GM04503 (cell line): ENCODE measurements around the gene GMPPA.

Experiments
- DNase-seq: peaks from one replicate; pipeline ENCODE4 v3.0.0-alpha.2; 2012; ENCODE audit warnings: low read depth

Gene GMPPA

GRCh38 chr2:219539926-219540678, 41.4 kb downstream of the GMPPA start:
- DNase-seq, result no peak

DNA sequence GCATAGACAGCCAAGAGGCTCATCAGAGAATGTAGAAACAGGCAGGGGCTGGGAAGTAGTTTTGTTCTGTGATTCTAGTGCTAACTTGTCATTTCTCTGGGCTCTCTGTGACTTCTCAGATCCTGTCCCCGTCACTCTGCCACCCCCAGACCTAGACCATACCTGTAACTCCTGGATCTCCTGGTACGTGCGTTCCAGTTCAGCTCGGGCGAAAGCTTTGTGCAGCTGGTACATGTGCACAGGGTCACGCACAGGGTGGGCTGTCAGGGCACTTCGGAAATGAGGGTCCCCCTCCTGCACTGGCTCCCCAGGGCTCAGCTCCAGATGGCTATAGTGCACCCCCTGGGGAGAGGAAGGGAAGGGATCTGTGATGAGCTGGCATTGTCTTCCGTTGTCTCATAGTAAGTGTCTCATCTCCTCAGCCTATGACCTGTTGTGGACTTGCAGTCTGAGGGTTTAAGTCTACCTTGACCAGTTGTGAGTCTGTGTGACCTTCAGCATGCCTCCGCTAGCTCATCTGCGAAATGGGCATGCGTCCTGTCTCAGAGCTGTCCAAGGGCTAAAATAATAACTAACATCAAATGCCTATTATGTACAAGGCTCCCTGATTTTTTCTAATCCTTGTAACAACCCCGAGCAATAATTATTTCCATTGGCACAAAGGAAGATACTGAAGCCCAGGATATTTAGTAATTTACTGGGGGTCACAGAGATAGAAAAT, 42.3 kb downstream of the GMPPA start:
- no peak for DNase-seq

DNA sequence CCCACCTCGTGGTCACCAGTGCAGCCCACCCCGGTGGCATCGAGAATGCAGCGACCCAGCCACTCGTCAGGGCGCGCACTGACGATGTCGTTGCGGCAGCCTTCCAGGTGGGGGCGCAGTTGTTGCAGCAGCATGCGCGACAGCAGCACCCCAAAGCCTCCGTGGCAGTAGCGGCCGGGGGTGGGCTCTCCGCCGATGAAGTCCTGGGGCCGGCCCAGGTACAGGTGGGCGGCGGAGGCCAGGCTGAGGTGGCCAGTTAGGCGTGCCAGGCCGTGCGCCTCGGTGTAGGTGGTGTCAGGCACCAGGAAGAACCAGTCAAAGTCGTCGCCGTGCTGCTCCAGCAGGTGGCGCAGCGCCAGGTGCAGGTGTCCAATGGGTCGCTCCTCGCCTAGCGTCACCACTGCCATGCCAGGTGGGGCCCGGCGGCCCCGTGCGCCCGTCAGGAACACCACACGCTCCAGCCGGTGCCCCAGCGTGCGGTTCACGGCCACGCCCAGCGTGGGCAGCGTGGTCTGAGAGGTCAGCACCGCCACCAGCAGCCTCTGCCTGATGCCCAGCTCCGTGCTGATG, 43.0 kb downstream of the GMPPA start:
- DNase-seq, result no peak

DNA sequence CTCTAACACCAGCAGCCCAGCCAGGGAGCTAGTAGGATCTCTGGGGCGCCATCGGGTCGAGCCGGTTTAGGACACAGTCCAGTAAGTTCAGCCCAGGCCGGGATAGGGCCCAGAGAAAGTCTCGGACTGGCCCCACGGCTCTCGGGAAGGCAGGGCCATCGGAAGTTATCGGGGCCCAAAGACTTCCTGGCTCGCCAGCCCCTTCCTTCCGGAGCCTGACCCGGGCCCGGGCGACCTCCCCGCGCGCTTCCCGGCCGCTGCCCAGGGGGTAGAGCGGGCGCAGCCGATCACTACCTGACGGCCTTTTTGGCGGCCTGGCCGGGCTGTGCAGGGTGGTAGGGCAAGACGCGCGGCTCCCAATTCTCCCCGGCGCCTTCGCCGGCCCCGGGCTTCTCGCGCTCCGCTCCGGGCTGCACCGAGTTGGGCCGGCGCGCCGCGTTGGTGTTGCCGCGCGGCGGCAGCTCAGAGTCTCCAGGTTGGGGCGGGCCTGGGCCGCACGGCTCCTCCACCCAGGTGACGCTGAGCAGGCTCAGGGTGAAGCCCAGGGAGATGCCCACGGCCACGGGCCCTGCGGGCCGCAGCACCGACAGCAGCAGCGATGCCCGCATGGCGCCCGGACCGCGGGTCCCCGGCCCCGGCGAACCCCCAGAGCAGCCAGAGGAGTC, 44.4 kb downstream of the GMPPA start:
- no peak for DNase-seq

DNA sequence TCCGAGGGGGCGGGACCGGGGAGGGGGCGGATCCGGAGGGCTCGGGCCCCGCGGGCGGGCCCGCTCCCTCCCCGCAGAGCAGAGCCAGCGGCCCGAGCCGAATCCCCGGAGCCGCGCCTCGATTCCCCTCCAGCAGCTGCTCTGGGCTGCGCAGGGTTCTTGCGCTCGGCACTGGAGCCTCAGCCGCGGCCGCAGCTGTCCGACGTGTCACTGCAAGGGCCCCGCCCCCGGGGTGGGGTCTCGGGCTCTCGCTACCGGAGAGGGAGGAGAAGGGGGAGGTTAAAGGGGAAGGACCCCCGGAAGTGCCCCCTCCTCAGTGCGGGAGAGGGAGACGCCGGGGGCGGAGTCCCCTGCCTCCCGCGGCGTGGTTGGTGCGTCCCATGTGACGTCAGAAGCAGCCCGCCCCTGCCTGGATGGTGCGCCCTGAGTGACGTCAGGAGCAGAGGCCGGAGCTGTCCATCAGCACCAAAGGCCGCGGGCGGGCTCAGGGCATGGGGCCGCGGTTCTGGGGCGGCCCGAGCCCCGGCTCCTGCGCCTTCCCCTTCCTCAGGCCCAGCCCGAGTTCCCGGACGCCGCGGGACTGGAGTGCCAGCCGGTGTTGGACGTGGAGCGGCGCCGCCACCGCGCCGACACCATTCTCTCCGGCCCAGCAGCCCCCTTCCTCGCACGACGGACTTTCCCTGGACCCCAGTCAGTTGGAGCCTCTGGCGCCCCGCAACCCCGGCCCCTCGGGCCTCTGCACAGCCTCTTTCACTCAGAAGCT, 45.1 kb downstream of the GMPPA start, which contains the start of the genes CHPF and TMEM198:
Gene CHPF (minus strand): TSS at position 214 of the 763 bp plus-strand sequence. CDS start 271 bp downstream, outside the sequence.
Gene TMEM198 (plus strand): TSS at position 433 of the 763 bp plus-strand sequence. CDS start 700 bp downstream, outside the sequence.
- DNase-seq, result peak; percentile 90

DNA sequence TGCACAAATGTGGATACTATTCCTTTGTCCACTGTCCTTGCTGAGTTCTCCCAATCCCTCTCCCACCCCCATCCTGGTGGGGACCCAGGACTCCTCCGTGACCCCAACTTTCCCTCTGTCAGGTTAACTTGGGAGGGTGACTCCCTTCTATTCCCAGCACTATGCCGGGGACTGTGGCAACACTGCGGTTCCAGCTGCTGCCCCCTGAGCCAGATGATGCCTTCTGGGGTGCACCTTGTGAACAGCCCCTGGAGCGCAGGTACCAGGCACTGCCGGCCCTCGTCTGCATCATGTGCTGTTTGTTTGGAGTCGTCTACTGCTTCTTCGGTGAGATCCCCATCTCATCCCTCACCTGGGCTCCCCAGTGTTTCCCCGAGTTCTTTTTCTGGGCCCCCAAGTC, 45.9 kb downstream of the GMPPA start:
- no peak for DNase-seq

DNA sequence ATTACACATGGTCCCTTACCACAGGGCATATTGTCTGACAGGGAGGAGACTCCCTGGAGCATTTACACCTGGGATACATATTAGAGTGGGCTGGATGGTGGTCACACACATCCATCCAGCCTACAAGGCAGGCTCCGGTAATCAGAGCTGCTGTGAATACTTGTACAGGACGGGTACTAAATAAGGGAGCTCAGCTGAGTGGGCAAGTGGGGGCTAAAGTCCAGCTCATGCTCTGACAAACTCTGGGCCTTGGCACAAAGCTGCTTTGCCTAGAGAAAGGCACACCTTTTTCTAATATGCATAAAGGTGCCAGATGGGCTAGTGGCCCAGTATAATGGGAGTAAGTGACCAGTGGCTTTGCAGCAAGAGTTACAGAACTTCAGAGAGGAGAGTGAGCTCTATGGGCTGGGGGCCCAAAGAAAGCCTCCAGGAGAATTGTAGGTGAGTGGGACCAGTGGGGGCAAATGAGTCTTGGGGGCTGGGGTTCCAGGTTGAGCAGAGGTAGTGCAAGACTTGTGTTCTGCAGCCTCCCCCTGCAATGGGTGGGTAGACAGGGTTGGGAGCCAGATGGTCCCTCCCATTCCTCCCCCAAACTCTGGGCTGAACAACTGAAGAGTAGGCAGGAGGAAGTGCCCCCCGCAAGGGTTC, 46.7 kb downstream of the GMPPA start:
- DNase-seq, result no peak

- no peak for DNase-seq
Observed at GRCh38 chr2:219545943-219546352, 47.3 kb downstream of the GMPPA start.

DNA sequence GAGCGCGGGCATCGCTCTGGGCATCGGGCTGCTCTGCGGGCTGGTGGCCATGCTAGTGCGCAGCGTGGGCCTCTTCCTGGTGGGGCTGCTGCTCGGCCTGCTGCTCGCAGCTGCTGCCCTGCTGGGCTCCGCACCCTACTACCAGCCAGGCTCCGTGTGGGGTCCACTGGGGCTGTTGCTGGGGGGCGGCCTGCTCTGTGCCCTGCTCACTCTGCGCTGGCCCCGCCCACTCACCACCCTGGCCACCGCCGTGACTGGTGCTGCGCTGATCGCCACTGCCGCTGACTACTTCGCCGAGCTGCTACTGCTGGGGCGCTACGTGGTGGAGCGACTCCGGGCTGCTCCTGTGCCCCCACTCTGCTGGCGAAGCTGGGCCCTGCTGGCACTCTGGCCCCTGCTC, 48.9 kb downstream of the GMPPA start:
- DNase-seq, result no peak

DNA sequence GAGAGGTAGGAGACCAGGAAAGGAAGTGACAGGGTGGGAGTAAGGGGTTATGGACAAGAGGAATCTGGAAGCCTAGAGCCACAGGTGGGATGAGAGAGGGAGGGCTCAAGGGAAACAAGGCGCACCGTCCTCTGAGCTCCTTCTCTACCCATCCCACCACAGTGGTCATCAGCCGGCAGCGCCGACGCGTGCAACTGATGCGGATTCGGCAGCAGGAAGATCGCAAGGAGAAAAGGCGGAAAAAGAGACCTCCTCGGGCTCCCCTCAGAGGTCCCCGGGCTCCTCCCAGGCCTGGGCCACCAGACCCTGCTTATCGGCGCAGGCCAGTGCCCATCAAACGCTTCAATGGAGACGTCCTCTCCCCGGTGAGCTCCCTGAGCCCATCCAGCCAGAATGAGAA, 50.3 kb downstream of the GMPPA start:
- DNase-seq, result no peak

DNA sequence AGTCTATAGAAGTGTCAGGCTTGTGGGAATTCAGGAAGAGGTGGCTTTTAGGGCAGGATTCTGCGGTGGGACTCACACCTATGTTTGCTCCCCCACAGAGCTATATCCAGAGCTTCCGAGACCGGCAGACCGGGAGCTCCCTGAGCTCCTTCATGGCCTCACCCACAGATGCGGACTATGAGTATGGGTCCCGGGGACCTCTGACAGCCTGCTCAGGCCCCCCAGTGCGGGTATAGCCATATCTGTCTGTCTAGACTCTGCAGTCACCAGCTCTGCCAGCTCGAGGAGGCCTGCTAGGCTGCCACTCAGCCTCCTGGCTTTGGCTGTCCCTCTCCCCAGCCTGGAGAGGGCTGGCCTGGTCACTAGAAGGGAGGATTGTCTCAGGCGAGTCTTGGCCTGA, 50.9 kb downstream of the GMPPA start:
- no peak for DNase-seq

GRCh38 chr2:219551441-219552381, 53.0 kb downstream of the GMPPA start:
- no peak for DNase-seq

GRCh38 chr2:219552382-219553167, 53.9 kb downstream of the GMPPA start:
- DNase-seq, result no peak

DNA sequence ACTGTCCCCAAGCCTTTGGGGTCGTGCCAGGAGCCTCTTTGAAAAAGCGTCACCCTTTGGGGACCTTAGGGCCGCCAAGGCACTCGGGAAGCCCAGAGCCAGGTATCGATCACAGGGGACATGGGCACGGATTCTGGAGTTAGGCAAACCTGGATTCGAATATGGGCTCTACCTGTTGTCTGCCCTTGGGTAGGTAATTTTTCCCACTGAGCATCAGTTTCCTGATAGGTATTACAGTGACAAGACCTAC, 54.4 kb downstream of the GMPPA start:
- DNase-seq, result no peak

GRCh38 chr2:219553463-219553963, 54.8 kb downstream of the GMPPA start:
- no peak for DNase-seq

DNA sequence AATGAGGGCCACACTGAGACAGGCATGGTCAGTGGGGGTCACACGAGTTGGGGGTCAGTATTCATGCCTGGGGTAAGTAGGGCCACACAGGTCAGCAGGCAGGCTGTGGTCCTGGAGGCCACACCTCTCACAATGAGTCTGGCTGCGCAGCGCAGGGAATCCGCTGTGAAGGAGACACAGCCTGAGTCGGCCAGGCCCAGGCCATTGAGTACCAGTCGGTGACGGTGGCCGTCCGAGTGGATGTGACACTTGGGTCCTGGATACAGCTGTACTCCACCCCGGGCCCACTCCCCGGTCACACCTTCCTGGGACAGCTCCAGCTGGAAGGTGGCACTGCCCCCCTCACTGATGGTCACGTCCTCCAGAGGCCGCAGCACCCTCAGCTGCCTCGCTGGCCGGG, 55.7 kb downstream of the GMPPA start:
- no peak for DNase-seq

GRCh38 chr2:219555956-219556355, 57.3 kb downstream of the GMPPA start:
- no peak for DNase-seq

- DNase-seq, result no peak
Observed at GRCh38 chr2:219556413-219556812, 57.7 kb downstream of the GMPPA start.
